Panc1 (cell line): ENCODE results near the gene RETREG1. TPM values are rescaled to one million over a fixed set of nuclear protein-coding genes. Genes with fewer than 3 reads are reported as not detected.

Source experiments
- ATAC-seq: fragments of 200-7000 bp; cut with Tn5 transposase; 2 replicates; pipeline ENCODE4 v1.9.1; 2020; ENCODE audit warnings: mild to moderate bottlenecking, moderate library complexity
- BruUV-seq: library from RNA; stranded (reverse); fragments of 400-500 nt; replicated peaks from 2 replicates; lab custom pipeline; 2021; lab: Mats Ljungman, UMichigan
- CTCF ChIA-PET: fragments of 300-600 bp; sonication (Branson Sonifier 250); formaldehyde crosslinking; loops from one replicate; lab custom pipeline; 2022; ENCODE audit warnings: antibody characterized with exemption; lab: Charles Lee
- POLR2A ChIA-PET: fragments of 300-600 bp; sonication (Branson Sonifier 250); formaldehyde crosslinking; loops from one replicate; lab custom pipeline; 2022; ENCODE audit warnings: antibody characterized with exemption; lab: Charles Lee
- DNase-seq: peaks from one replicate; pipeline ENCODE4 v3.0.0-alpha.2; 2010; ENCODE audit warnings: low read depth, low spot score
- H3K27ac ChIP-seq: 2 replicates; pipeline ENCODE4 v1.5.1; 2011; ENCODE audit warnings: mild to moderate bottlenecking, low read length, inconsistent platforms
- H3K27me3 ChIP-seq: fragments of 200-500 bp; sonication (Bioruptor generic); 2 replicates; pipeline ENCODE4 v1.6.0; 2014; ENCODE audit warnings: low read length, inconsistent platforms; ENCODE audit not compliant: control insufficient read depth, insufficient read depth
- H3K36me3 ChIP-seq: fragments of 200-500 bp; sonication (Bioruptor generic); 2 replicates; pipeline ENCODE4 v1.5.1; 2014; ENCODE audit warnings: inconsistent platforms, mild to moderate bottlenecking, low read length, moderate library complexity; ENCODE audit not compliant: control insufficient read depth, insufficient read depth
- H3K4me1 ChIP-seq: 2 replicates; pipeline ENCODE4 v1.5.1; 2011; ENCODE audit warnings: inconsistent platforms, mild to moderate bottlenecking, low read length, moderate library complexity; ENCODE audit not compliant: control insufficient read depth, insufficient read depth
- H3K4me3 ChIP-seq, 2 experiments: 2 replicates each; pipeline ENCODE4 v1.5.1; 2011 to 2012; ENCODE audit warnings: low read depth in 2 of 2, low read length in 2 of 2, mild to moderate bottlenecking in 2 of 2, inconsistent platforms in 1 of 2, moderate library complexity in 1 of 2
- H3K9me3 ChIP-seq: fragments of 200-500 bp; sonication (Bioruptor generic); 2 replicates; pipeline ENCODE4 v1.5.1; 2014; ENCODE audit warnings: low read depth, mild to moderate bottlenecking, inconsistent platforms, low read length, moderate library complexity; ENCODE audit not compliant: control insufficient read depth, insufficient read depth
- CTCF ChIP-seq: fragments of 450-650 bp; IDR thresholded peaks from 2 replicates; pipeline ENCODE4 v1.5.1; 2017; ENCODE audit warnings: mild to moderate bottlenecking
- POLR2AphosphoS5 ChIP-seq: IDR thresholded peaks from 2 replicates; pipeline ENCODE4 v1.6.1; 2012; ENCODE audit warnings: mild to moderate bottlenecking, low read depth, low read length, moderate library complexity
- REST ChIP-seq, 2 experiments: IDR thresholded peaks; 2 replicates each; pipeline ENCODE4 v1.6.1; 2011 to 2012; ENCODE audit warnings: low read depth in 2 of 2, control low read depth in 1 of 2, low read length in 1 of 2, mild to moderate bottlenecking in 1 of 2, moderate library complexity in 1 of 2; ENCODE audit not compliant: insufficient read depth in 1 of 2
- SIN3A ChIP-seq: IDR thresholded peaks from 2 replicates; pipeline ENCODE4 v1.6.1; 2012; ENCODE audit warnings: low read depth, mild to moderate bottlenecking, low read length, moderate library complexity, borderline replicate concordance; ENCODE audit not compliant: insufficient read depth
- TCF7L2 ChIP-seq: IDR thresholded peaks from 2 replicates; pipeline ENCODE4 v1.6.1; 2011; ENCODE audit warnings: mild to moderate bottlenecking, low read depth, low read length, inconsistent platforms
- in situ Hi-C: cut with HindIII; loops from 2 replicates; pipeline ENCODE4 v1.10.0; 2016; ENCODE audit warnings: low sequenced_read_pairs, low pct_unique_long_range_greater_than_20kb
- intact Hi-C: fragments of 100-400 bp; cut with micrococcal nuclease; formaldehyde crosslinking; loops from one replicate; pipeline ENCODE4 v1.10.0; 2022; ENCODE audit not compliant: unreplicated experiment
- total RNA-seq: library from RNA; stranded (reverse); gene quantifications from one replicate; pipeline ENCODE4 v1.2.1, GENCODE V29; 2021; ENCODE audit not compliant: unreplicated experiment

The RETREG1 gene
- total RNA-seq, 1 experiment from 2014 or later: 0.74 TPM

- no peaks in the 10 kb centered on the region for H3K4me1 ChIP-seq
- no peak overlapping the region for H3K27ac ChIP-seq
- no peaks in the 10 kb centered on the region for H3K9me3 ChIP-seq
- H3K4me3 ChIP-seq: no peak overlapping the region
- intact Hi-C loops: no loop called here
- BruUV-seq: TSS peak; percentile 87
- DNase-seq: no peak
- peaks cover 6% of the 10 kb centered on the region; the same call in 1 of the 2 replicates for H3K36me3 ChIP-seq
- in situ Hi-C loops: no loop called here
- H3K27me3 ChIP-seq: no peaks in the 10 kb centered on the region
- CTCF ChIA-PET: no interaction called here
- ATAC-seq: no peak
- TF ChIP-seq TCF7L2 (no peak), REST (IDR thresholded peaks at IDR 0.05; ENCODE audit: insufficient read depth in 1 of 2, low read depth in 2 of 2, low read length in 1 of 2) (no peak), SIN3A (no peak), POLR2AphosphoS5 (no peak)
- POLR2A ChIA-PET: no interaction called here
Observed at GRCh38 chr5:16665601-16666000, 48.8 kb upstream of the RETREG1 start.

GRCh38 chr5:16664368-16664767 is 47.6 kb upstream of the RETREG1 start:
- intact Hi-C loops (loop anchor here (5.0 kb wide), 1 partner anchor 177 kb away; no protein-coding TSS in a partner anchor), in situ Hi-C loops (no loop called here)
- H3K36me3 ChIP-seq: peaks cover 4% of the 10 kb centered on the region; the same call in 1 of the 2 replicates
- POLR2A ChIA-PET: no interaction called here
- CTCF ChIA-PET: no interaction called here
- no peaks in the 10 kb centered on the region for H3K4me1 ChIP-seq
- no peak for DNase-seq
- no peak overlapping the region for H3K4me3 ChIP-seq
- ATAC-seq: no peak
- no TSS peak for BruUV-seq
- H3K9me3 ChIP-seq: no peaks in the 10 kb centered on the region
- no peaks in the 10 kb centered on the region for H3K27me3 ChIP-seq
- H3K27ac ChIP-seq: no peak overlapping the region
- TF ChIP-seq TCF7L2: no peak
- no peak for TF ChIP-seq POLR2AphosphoS5
- TF ChIP-seq REST (IDR thresholded peaks at IDR 0.05; ENCODE audit: insufficient read depth in 1 of 2, low read depth in 2 of 2, low read length in 1 of 2): no peak
- TF ChIP-seq CTCF: no peak
- TF ChIP-seq SIN3A: no peak
